NCI-H1092 (cell line): ENCODE results near the gene SPRYD4.
A peak's percentile ranks its signal among the peaks of the same experiment; 100 is the strongest.
"Not testable (repeated sequence)": the region's sequence is repeated elsewhere in the genome, so short reads cannot be mapped to it uniquely, and the experiment has no call there.

ENCODE experiments used
- DNase-seq: peaks from one replicate; lab custom pipeline; 2025; lab: John Stamatoyannopoulos, UW

SPRYD4 gene

DNA sequence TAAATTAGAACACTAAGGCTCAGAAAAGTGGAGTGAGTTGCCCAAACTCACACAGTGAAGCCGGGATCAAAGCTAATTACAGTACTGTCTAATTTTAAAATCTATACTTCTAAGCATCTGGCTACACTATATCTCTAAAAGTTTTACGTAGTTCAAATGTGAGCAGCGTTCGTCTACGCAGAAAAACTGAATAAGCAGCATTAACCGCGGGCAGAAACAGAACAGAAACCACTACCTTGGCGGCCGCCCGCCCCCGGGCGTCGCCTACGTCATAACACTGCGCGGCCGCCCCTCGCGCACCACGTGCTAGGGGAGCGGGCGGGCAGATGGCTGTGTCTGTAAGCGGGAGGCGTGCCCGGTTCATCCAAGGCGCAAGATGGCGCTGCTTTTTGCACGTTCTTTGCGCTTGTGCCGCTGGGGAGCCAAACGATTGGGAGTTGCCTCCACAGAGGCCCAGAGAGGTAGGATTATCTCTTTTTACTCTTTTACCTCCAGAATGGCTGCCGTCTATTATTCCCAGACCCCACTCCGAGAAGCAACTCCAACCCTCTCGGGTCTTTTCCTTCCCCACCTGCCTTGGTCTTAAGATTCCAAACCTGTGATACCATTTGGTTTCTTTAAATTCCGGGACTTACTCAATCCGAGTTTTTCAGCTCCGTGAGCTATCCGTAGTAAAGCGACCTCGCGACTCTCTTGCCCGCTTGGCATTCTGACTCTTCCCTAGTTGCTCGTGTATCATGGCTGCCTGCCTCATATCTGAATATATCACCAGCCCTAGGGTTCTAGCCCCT is at the start of gene SPRYD4:
SPRYD4 (plus strand) TSS at position 363 of the 791 bp plus-strand sequence; CDS start at position 377, 14 bp downstream.
- peak; percentile 80 for DNase-seq

DNA sequence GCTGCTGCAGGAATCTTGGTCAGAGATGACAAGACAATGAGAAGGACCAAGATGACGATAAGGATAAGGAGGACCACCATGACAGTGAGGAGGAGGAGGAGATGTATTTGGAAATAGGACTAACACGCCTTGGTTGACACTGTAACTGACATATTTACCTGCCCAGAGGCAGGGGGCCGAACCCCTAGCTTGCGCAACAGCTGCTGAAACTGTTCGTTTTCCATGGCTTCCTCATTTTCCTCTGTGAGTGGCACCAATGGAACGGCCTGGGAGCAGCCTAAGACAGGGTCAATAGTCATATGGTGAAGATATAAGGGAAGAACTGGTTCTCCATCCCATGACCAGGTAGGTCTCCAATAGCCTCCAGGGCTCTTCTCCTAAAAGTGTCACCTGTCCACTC is 48.0 kb upstream of the SPRYD4 start:
- no peak for DNase-seq

DNA sequence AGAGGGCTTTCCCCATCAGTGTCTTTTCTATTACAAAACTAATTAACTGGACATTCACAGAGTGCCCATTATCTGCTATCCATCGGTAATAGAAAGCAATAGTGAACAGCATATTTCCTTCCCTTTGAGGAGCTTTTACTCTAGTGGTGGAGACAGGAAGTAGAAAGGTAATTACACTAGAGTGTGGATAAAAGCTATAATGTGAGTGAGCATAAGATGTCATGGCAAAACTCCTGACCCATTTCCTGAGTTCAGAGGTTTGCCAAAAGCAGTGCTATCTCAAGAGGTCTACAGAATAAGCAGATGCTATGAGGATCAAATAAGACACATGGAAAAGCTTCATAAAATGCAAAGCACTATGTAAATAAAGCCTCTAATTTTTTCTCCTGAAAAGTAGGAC is 43.2 kb upstream of the SPRYD4 start:
- no peak for DNase-seq

DNA sequence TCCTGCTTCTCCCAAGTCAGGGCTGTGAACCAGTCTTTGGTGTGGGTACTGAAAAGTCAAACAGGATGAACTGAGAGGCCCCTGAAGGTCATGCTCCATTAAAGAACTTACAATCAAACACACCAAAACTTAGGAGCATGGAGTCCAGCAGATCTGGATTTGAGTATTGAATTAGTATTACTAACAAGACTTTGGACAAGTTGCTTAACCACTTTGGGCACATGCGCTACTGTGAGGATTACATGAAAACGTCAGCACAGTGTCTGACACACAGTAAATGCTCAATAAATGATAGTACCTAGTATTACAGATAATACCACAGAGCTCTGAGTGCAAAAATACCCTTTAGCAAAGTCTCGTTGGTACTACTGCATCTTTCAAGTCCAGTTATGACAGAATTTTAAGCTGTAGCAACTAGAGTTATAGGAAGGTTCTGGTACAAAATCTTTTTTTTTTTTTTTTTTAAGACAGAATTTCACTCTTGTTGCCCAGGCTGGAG is 42.4 kb upstream of the SPRYD4 start:
- DNase-seq: no peak

DNA sequence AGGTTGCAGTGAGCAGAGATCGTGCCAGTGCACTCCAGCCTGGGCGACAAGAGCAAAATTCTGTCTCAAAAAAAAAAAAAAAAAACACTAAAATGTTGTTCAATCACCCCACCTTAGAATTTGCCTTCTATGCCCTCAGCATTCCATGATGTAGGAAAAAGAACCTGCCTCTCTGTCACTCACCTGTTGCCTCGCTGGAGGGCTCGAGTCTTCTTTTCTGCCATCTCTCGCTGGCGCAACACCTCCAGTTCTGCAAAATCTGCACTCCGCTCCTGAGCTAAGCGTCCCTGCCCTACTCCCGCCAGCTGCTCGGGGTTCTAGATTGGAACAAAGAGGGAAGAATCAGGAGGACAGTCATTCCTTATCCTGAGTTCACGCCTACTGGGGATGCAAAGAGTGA is 37.1 kb upstream of the SPRYD4 start:
- no peak for DNase-seq

DNA sequence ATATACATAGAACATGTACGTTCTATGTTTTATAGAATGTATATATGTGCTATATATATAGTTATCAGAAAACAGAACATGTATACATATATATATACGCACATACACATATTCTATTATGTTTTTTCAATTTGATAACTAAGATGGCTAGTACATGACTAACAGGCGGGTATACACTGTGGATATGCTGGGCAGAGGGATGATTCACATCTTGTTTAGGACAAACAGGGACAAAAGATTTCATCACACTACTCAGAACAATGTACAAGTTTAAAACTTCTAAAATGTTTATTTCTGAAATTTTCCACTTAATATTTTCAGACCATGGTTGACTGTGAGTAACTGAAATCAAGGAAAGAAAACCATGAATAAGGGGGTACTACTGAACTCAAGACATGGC is 36.5 kb upstream of the SPRYD4 start:
- no peak for DNase-seq

DNA sequence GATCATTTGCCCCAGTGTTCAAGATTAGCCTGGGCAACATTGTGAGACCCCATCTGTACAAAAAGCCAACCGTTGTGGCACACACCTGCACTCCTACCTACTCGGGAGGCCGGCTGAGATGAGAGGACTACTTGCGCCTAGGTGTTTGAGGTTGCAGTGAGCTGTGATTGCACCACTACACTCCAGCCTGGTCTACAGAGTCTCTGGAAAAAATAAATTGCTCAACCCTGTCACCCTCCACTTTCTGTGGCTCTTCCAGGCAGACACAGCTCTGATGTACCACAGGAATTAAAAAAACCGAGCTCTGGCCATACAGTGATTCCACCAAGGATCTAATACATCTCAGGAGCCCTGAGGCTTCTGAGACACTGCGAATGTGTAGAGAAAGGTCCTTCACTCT is 33.5 kb upstream of the SPRYD4 start:
- DNase-seq: no peak

DNA sequence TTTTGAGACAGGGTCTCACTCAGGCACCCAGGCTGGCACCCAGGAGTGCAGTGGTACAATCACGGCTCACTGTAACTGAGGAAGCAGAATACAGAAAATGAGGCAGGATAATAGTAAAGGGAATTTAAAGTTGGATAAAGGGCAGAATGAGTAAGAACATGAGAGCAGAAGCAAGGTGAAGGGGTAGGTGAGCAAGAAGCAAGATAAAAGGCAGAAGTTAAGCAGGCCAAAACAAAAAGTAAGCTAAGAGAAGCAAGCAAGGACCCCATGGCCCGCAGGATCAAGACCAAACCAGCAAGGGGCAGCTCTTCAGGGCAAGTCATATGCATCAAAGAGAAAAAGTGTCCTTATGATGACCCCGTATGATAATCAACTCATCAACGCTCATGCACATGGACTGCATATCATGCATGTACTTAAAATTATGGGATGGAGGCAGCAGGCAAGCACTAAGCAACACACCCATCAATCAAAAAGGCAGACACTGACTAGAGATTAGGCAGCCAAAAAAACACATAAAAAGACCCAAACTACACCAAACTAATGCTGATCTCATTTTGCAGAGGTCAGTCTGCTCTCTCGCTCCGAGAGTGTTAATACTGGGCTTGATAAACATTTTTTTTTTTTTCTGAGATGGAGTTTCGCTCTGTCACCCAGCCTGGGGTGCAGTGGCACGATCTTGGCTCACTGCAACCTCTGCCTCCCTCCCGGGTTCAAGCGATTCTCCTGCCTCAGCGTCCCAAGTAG is 30.8 kb upstream of the SPRYD4 start:
- DNase-seq: no peak

DNA sequence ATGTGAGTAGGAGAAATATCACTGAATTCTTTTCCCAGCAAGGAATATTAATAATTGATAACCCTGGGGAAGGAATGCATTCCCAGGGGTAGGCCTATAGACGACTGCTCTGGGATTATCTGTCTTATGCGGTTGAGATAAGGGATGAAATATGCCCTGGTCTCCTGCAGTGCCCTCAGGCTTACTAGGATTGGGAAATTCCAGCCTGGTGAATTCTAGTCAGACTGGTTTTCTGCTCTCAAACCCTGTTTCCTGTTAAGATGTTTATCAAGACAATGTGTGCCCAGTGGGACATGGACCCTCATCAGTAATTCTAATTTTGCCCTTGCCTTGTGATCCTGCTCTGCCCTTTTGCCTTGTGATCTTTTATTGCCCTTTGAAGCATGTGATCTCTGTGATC is 25.2 kb upstream of the SPRYD4 start:
- DNase-seq: not testable (repeated sequence)

DNA sequence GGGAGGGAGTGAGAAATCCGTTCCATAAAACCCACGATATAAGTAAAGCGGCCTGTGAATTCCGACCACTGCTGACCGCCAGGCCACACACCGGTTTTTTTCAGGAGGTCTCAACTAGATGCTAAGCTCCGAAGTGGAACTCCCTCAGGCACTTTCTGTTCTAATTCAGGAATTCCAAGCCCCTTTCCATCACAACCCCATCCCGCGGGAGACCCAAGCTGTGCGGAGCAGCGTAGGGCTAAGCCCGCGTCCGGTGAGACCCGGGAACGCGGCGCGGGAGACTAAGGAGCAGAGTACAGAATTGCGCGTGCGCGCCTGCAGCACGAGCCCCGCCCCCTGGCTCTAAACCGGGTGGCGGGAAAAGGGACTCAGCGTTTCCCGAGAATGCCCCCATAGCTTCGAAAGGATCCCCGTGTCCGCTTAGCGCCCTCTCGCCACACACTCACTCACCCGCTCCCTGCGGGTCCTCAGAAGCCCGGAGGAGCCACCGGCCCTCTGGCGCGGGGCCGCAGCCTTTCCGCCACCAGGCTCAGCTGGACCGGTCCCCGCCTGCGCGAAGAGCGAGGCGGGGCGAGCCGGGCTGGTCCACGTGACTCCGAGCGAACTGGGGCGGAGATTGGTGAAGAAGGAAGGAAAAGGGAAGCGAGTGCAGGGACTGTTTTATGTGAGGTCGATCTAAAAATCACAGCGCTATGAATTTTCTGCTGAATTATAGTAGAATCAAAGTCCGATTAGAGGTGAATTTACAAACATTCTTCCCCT is 19.3 kb upstream of the SPRYD4 start, which contains the start of gene TIMELESS:
TIMELESS (minus strand) TSS at position 567 of the 762 bp plus-strand sequence. CDS start 15,256 bp downstream, outside the sequence.
- peak; percentile 77 for DNase-seq

DNA sequence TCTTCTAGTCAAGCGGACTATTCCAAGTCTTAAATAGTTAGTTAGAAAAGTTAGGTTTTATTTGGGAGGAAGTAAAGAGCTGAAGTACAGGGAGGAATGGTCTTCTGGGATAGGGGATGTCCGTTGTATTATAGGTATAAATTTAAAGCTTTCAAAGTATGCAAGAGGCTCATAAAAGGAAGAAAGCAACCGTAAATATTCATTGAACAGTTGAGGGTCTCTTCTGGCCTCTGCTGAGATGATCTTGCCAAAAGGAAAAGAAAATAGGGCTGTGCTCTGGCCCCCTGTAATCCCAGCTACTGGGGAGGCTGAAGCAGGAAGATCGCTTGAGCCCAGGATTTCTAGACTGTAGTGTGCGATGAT is 18.8 kb upstream of the SPRYD4 start:
- no peak for DNase-seq

DNA sequence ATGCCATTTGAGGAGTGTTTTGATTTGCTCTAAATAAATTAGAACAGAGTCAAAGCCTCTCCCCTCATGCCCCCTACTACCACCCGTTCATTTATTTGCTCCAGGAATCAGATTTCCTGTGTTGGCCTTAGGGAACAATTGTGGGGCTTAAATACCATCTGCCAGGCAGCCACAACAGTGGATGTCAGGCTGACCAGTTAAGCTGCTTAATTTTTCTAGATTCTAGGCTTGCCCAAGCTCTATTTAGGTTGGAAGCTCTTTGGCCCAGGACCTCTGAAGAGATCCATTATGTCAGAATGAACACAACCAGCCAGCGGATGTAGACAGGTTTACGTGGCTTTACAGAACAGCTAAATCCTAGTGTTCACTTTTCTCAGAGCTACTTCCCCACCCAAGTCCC is 18.1 kb upstream of the SPRYD4 start:
- DNase-seq: no peak

DNA sequence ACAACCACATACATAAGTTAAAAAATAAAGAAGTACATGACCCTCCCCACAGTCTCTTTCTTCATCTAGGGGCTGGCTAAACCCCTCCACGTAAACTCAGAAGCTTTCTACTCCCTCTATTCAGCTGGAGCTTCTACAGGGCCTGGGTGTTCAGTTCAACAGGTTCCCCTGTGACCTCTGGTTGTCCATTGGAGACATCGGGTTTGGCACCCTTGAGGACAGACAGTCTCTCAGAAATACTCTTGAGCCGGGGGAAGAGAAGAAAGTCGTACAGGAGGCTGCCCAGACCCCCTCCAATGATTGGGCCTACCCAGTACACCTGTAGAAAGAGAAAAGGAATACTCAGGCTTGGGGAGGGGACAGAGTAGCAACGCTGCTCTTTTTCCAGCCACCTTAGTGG is 17.2 kb upstream of the SPRYD4 start:
- DNase-seq: no peak

DNA sequence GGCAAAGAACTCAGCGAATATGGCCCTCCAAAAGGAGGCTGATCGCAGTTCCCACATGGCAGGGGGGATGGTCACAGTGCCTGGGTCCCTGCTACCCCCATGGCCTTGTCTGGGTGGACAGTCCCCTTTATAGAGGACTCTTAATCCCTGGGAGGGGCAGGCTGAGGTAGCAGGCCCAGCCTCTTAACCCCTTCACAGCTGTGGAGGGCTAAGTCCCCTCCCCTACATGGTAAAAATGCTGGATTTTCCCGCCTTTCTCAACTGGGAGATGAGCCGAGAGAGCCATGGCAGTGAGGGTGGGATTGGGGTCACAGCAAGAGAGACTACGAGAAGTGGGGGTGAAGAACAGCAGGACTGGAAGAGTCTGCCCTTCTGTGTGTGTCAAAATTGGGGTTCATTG is 13.8 kb upstream of the SPRYD4 start, which contains the start of gene MIP:
MIP (minus strand) TSS at position 101 of the 400 bp plus-strand sequence; CDS start at position 57, 44 bp downstream.
- no peak for DNase-seq

DNA sequence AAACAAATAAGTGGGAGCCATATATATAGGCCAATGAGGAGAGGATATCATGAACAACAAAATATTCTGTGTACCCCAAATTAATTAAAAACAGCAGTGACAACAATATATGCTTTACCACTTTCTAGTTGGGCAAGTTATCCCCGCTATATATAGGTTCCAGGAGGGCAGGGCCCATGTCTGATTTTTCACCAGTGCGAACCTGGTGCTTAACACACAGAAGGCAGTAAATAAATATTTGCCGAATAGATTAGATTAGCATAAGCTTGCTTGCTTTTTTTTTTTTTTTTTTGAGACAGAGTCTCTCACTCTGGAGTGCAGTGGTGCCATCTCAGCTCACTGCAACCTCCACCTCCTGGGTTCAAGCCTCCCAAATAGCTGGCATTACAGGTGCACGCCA is 10.6 kb upstream of the SPRYD4 start:
- DNase-seq: no peak

DNA sequence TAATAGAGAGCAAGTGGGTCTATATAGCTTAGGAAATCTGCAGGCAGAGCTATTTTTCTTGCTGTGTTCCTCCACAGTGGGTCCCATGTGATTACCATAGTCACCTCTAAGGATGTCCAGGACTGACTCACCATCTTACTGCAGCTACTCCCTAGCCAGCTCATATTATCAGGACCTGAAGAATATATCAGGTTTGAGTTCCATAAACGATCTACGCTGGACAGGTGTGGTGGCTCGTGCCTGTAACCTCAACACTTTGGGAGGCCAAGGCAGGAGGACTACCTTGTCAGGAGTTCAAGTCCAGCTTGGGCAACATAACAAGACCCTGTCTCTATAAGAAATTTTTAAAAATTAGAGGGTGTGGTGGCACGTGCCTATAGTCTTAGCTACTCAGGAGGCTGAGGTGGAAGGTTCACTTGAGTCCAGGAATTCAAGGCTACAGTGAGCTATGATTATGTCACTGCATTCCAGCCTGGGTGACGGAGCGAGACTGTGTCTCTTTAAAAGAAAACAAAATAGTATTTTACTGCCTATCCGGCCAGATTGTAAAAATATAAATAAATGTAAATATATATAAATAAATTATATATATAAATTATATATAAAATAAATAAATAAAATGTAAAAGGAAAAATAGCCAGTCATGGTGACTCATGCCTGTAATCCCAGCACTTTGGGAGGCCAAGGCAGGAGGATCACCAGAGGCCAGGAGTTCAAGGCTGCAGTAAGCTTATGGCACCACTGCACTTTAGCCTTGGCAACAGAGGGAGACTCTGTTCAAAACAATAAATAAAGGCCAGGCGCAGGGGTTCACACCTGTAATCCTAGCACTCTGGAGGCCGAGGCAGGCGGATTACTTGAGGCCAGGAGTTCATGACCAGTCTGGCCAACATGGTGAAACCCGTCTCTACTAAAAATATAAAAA is 6.9 kb upstream of the SPRYD4 start:
- DNase-seq: no peak

DNA sequence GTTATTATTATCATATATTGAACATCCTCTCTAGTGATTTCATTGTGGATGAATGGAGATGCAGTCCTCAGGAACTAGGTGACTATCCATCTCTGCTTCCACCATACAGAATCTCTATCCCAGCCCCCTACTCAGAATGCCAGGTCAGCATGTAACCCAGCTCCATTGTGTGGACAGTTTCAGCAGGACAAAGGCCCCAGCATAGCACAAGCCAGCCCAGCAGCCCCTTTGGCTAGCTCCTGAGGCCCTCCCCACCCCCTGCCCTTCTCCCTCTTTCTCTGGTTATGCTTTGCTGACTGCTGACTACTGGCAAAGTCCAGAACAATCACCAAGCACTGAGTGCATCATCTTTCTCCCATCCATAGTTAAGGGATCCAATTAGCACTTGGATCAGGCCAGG is 5.8 kb upstream of the SPRYD4 start:
- no peak for DNase-seq

DNA sequence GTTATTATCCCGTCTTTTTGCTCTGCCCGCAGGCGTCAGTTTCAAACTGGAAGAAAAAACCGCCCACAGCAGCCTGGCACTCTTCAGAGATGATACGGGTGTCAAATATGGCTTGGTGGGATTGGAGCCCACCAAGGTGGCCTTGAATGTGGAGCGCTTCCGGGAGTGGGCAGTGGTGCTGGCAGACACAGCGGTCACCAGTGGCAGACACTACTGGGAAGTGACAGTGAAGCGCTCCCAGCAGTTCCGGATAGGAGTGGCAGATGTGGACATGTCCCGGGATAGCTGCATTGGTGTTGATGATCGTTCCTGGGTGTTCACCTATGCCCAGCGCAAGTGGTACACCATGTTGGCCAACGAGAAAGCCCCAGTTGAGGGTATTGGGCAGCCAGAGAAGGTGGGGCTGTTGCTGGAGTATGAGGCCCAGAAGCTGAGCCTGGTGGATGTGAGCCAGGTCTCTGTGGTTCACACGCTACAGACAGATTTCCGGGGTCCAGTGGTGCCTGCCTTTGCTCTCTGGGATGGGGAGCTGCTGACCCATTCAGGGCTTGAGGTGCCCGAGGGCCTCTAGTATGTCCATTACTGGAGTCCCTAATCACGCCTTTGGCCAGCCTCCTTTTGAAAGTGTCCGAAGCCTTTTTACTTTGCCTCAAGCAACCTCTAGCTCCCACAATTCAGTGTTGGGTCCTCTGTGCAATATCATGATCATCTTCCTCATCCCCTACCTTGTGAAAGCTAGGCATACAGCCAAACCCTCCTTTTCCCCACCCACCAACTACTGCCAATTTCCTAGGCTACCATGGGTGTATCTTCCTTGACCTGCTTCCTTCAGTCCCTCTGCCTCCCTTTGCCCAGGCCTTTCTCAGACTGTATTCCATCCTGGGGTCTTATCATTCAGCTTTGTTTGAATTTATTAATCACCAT is 891 bp downstream of the SPRYD4 start:
- no peak for DNase-seq

DNA sequence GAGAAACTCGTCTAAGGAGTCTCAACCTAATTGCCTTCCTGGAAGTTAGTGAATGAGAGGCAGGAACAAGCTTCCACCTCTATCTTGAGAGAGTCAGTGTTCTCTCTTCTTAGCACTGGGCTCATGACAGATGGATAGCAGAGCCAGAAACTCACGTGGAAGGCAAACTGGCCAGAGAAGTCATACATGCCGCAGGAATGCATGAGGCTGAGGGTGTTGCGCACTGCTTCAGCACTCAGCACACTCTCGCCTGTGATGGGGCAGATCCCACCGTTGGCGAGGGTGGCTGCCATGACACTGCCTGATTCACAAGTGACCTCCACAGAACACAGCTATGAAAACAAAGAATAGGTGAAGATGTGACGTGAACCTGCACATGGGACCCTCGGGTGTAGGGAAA is 6.0 kb downstream of the SPRYD4 start:
- no peak for DNase-seq

DNA sequence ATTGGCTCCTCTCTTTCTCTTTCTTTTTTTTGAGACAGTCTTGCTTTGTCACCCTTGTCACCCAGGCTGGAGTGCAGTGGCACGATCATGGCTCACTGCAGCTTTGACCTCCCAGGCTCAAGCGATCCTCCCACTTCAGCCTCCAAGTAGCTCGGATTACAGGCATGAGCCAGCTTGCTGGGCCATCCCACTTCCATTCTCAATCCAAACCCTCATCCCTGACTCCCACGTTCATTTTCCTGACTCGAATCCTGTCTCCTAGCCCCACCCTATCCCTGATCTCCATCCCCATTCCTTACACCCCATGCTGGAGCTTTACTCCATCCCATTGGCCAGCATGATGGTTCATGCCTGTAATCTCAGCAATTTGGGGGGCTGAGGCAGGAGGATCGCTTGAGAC is 7.8 kb downstream of the SPRYD4 start:
- DNase-seq: no peak
